MM.1S (cell line): ENCODE data around the gene MS4A1.

ENCODE experiments used
- DNase-seq: peaks from one replicate; pipeline ENCODE4 v3.0.0-alpha.2; 2015
- H2AFZ ChIP-seq: fragments of 300-600 bp; sonication (generic); 2 replicates; pipeline ENCODE4 v1.6.0; 2016; ENCODE audit warnings: antibody characterized with exemption, low read length
- H3F3A ChIP-seq: fragments of 300-600 bp; sonication (generic); 2 replicates; pipeline ENCODE4 v1.6.1; 2016; ENCODE audit warnings: mild to moderate bottlenecking, antibody characterized with exemption, low read length, moderate library complexity, mixed read lengths; ENCODE audit not compliant: insufficient read depth
- H3K27ac ChIP-seq: fragments of 300-600 bp; sonication (generic); 2 replicates; pipeline ENCODE4 v1.5.1; 2016; ENCODE audit warnings: mild to moderate bottlenecking, low read length
- H3K27me3 ChIP-seq: fragments of 300-600 bp; sonication (generic); replicated peaks from 2 replicates; pipeline ENCODE4 v1.6.0; 2016; ENCODE audit warnings: low read length; ENCODE audit not compliant: insufficient read depth
- H3K36me3 ChIP-seq: fragments of 300-600 bp; sonication (generic); replicated peaks from 2 replicates; pipeline ENCODE4 v1.6.1; 2016; ENCODE audit warnings: mild to moderate bottlenecking, low read length, mixed read lengths; ENCODE audit not compliant: insufficient read depth
- H3K4me1 ChIP-seq: fragments of 300-600 bp; sonication (generic); 2 replicates; pipeline ENCODE4 v1.6.1; 2016; ENCODE audit warnings: low read length, mixed read lengths
- H3K4me2 ChIP-seq: fragments of 300-600 bp; sonication (generic); 2 replicates; pipeline ENCODE4 v1.6.0; 2016; ENCODE audit warnings: low read depth, low read length
- H3K4me3 ChIP-seq: fragments of 300-600 bp; sonication (generic); 2 replicates; pipeline ENCODE4 v1.5.1; 2016; ENCODE audit warnings: low read length, mixed read lengths
- H3K79me2 ChIP-seq: fragments of 300-600 bp; sonication (generic); 2 replicates; pipeline ENCODE4 v1.6.1; 2016; ENCODE audit warnings: mixed run types, low read length, mixed read lengths
- H3K9ac ChIP-seq: fragments of 300-600 bp; sonication (generic); 2 replicates; pipeline ENCODE4 v1.6.1; 2016; ENCODE audit warnings: low read length, mixed read lengths
- H3K9me2 ChIP-seq: fragments of 300-600 bp; sonication (generic); replicated peaks from 2 replicates; pipeline ENCODE4 v1.6.1; 2016; ENCODE audit warnings: mild to moderate bottlenecking, low read length, mixed read lengths; ENCODE audit not compliant: insufficient read depth
- H3K9me3 ChIP-seq: fragments of 300-600 bp; sonication (generic); replicated peaks from 2 replicates; pipeline ENCODE4 v1.6.1; 2016; ENCODE audit warnings: mild to moderate bottlenecking, low read length, mixed read lengths; ENCODE audit not compliant: insufficient read depth
- H4K20me1 ChIP-seq: fragments of 300-600 bp; sonication (generic); 2 replicates; pipeline ENCODE4 v1.6.1; 2016; ENCODE audit warnings: mild to moderate bottlenecking, low read length, moderate library complexity, mixed read lengths; ENCODE audit not compliant: insufficient read depth
- EZH2 ChIP-seq: fragments of 300-600 bp; sonication (generic); optimal IDR thresholded peaks from 2 replicates; pipeline ENCODE3; 2017; ENCODE audit warnings: low read depth, mild to moderate bottlenecking, antibody characterized with exemption, low read length, mixed read lengths
- EZH2phosphoT487 ChIP-seq: fragments of 300-600 bp; sonication (generic); IDR thresholded peaks from 2 replicates; pipeline ENCODE4 v1.6.1; 2018; ENCODE audit warnings: antibody characterized with exemption, low read length
- TF ChIP-seq, protein P1 (sequence below): fragments of 300-600 bp; sonication (generic); IDR thresholded peaks from 2 replicates; pipeline ENCODE4 v1.5.1; 2016; ENCODE audit warnings: antibody characterized with exemption, low read length, mixed read lengths

MS4A1 gene

DNA sequence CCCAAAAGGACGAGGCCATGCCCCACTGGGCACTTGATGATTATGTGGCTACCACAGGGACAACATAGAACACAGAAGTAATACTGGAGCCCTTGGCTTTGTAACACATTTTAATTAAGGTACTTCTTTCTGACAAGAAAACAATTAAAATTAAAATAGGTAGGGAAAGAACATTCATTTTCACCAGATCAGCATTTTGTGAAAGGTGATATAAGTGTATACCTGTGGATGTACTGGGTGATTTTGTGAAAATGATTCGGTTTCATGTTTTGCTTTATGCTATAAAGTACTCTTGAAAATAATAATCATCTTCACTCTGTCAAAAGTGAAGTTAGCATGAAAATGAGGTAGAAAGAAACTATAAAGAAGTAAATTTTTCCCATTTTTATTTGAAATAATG is 37.8 kb downstream of the MS4A1 start:
- no peak overlapping the region for H3K9ac ChIP-seq
- H3K4me2 ChIP-seq: no peak overlapping the region
- H3K9me2 ChIP-seq: no peaks in the 10 kb centered on the region
- no peaks in the 10 kb centered on the region for H3K9me3 ChIP-seq
- H3K27ac ChIP-seq: no peak overlapping the region
- H3K4me1 ChIP-seq: peaks cover 19% of the 10 kb centered on the region
- H3K27me3 ChIP-seq: no peaks in the 10 kb centered on the region
- TF ChIP-seq EZH2phosphoT487: no peak
- no peak for TF ChIP-seq EZH2
- TF ChIP-seq, protein P1, sequence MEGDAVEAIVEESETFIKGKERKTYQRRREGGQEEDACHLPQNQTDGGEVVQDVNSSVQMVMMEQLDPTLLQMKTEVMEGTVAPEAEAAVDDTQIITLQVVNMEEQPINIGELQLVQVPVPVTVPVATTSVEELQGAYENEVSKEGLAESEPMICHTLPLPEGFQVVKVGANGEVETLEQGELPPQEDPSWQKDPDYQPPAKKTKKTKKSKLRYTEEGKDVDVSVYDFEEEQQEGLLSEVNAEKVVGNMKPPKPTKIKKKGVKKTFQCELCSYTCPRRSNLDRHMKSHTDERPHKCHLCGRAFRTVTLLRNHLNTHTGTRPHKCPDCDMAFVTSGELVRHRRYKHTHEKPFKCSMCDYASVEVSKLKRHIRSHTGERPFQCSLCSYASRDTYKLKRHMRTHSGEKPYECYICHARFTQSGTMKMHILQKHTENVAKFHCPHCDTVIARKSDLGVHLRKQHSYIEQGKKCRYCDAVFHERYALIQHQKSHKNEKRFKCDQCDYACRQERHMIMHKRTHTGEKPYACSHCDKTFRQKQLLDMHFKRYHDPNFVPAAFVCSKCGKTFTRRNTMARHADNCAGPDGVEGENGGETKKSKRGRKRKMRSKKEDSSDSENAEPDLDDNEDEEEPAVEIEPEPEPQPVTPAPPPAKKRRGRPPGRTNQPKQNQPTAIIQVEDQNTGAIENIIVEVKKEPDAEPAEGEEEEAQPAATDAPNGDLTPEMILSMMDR: no peak
- DNase-seq: no peak
- no peaks in the 10 kb centered on the region for H4K20me1 ChIP-seq
- no peak overlapping the region for H3K4me3 ChIP-seq
- no peak overlapping the region for H2AFZ ChIP-seq
- H3K36me3 ChIP-seq: no peaks in the 10 kb centered on the region
- H3K79me2 ChIP-seq: no peaks in the 10 kb centered on the region
- peaks cover 6% of the 10 kb centered on the region for H3F3A ChIP-seq

DNA sequence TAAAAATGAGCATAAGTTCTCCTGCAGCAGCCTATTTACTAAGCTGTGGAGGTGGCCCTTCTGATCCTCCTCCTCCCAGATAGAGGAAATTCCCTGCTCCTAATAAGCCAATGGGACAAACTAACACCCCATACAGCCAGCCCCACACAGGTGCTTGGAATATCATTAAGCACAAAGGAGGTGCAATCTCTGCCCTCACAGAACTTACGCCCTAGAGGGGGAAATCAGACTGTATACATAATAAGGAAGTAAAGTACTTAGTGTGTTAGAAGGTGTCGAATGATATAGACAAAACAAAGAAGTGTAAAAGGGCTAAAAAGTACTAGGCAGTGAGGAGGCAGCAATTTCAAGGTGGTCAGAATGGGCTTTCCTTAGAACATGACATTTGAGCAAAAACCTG is 42.8 kb downstream of the MS4A1 start:
- Histone ChIP-seq H3F3A (peaks cover 18% of the 10 kb centered on the region), H3K36me3 (no peaks in the 10 kb centered on the region), H3K27me3 (no peaks in the 10 kb centered on the region), H2AFZ (peak overlapping the region; percentile 41), H3K9ac (peak overlapping the region; percentile 21; the same call in 1 of the 2 replicates), H3K4me2 (peak overlapping the region; percentile 61), H3K9me3 (no peaks in the 10 kb centered on the region), H3K9me2 (no peaks in the 10 kb centered on the region), H3K4me3 (no peak overlapping the region), H3K79me2 (no peaks in the 10 kb centered on the region), H4K20me1 (no peaks in the 10 kb centered on the region), H3K4me1 (peaks cover 30% of the 10 kb centered on the region), H3K27ac (peak overlapping the region; percentile 84)
- TF ChIP-seq EZH2phosphoT487 (no peak), EZH2 (no peak)
- TF ChIP-seq, protein P1: no peak
- no peak for DNase-seq

DNA sequence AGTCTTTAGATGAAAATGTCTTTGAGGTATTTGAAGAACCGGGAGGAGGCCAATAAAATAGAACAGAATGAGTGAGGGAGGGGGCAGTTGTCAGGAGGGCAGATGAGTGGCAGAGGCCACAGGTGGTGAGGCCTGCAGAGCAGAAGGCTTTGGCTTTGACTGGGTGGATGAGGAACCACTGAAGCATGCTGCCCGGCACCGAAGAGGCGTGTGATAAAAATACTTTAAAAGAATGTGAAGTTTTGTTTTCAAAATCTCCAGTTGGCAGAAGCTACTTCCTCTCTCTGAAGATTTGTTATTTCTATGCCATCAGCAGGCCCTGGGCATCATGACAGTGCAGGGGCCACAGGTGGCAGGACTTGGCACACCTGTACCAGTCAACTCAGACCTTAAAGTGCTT is 43.2 kb downstream of the MS4A1 start:
- H3K79me2 ChIP-seq: no peaks in the 10 kb centered on the region
- peak overlapping the region; percentile 41 for H2AFZ ChIP-seq
- H4K20me1 ChIP-seq: no peaks in the 10 kb centered on the region
- H3K9ac ChIP-seq: peak overlapping the region; percentile 22; the same call in 1 of the 2 replicates
- peak; percentile 87 for DNase-seq
- TF ChIP-seq, protein P1: no peak
- H3F3A ChIP-seq: peaks cover 18% of the 10 kb centered on the region
- no peaks in the 10 kb centered on the region for H3K36me3 ChIP-seq
- no peaks in the 10 kb centered on the region for H3K9me2 ChIP-seq
- peak overlapping the region; percentile 84 for H3K27ac ChIP-seq
- no peaks in the 10 kb centered on the region for H3K9me3 ChIP-seq
- peaks cover 32% of the 10 kb centered on the region for H3K4me1 ChIP-seq
- peak overlapping the region; percentile 61 for H3K4me2 ChIP-seq
- H3K27me3 ChIP-seq: no peaks in the 10 kb centered on the region
- no peak overlapping the region for H3K4me3 ChIP-seq
